T-helper 2 cell treated with Interferon-gamma antibody and Interleukin-4, amounts not matched to agents 100 ng/mL and 5 ng/mL, for 36 hours (primary cell): ENCODE results near the gene DUSP5. TPM values are rescaled to one million over a fixed set of nuclear protein-coding genes. Genes with fewer than 3 reads are reported as not detected.

Experiments
- intact Hi-C: fragments of 100-400 bp; cut with micrococcal nuclease; formaldehyde crosslinking; loops from one replicate; pipeline ENCODE4 v1.15.1; 2023
- total RNA-seq: library from RNA; stranded (reverse); gene quantifications from 2 replicates; pipeline ENCODE4 v1.2.3, GENCODE V29; 2022

The DUSP5 gene
- total RNA-seq, 1 donor from 2014 or later: 24.7 TPM

- intact Hi-C loops: no loop called here
Measured at GRCh38 chr10:110480387-110480786, 17.3 kb upstream of the DUSP5 start.

DNA sequence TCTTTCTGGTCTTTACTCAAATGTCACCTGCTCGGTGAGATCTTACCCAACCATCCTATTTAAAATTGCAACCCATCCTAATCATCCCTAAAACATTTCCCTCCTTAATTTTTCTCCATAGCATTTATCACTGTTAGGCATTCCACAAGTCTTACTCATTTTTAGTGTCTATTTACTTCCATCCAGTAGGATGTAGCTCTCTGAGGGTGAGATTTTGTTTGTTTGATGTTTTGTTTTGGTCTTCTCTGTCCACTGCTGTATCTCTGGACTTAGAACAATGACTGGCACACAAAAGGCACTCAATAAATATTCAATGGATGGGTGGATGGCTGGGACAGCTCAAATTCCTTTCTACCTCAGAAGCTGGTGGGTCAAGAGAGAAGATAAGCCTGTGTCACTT, 15.8 kb upstream of the DUSP5 start:
- intact Hi-C loops: no loop called here

GRCh38 chr10:110483633-110484032, 14.1 kb upstream of the DUSP5 start:
- intact Hi-C loops: no loop called here

DNA sequence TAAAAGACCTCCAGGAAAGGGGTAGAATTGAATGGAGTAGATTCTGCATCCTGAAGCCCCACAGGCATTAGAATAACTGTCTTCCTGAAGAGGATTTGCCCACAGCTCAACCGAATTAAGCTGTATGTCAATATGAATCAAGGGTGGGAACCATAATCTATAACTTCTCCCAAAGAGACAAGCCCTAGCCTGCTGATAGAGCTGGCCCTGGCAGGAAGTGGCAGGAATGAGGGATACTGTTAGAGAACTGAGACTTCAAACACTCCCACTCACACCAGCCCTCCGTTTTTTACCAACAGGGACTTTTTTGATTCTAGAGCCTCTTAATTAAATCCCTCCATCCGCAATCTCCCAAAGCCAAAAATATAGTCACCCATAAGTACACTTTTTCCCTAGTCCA, 12.2 kb upstream of the DUSP5 start:
- intact Hi-C loops: no loop called here

GRCh38 chr10:110486680-110487410, 10.9 kb upstream of the DUSP5 start:
- intact Hi-C loops: no loop called here

GRCh38 chr10:110487411-110488331, 10.0 kb upstream of the DUSP5 start:
- intact Hi-C loops: no loop called here

DNA sequence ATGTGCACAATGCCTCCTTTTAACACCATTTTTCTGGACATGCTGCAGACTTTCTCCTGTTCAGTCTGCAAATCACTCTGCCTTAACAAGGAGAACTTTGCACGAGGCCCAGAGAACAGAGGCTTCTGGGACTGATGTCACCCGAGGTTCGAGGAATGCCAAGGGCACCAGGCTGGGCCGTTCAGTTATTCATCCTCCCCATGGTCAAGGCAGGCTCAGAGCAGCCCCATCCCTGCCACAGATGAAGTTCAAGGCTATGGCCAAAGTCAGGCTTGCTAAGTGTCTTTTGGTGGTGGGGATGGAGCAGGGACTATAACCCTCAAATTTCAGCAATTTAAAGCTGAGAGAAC, 9.4 kb upstream of the DUSP5 start:
- intact Hi-C loops: no loop called here

- intact Hi-C loops: no loop called here
Measured at GRCh38 chr10:110488940-110489339, 8.8 kb upstream of the DUSP5 start.

GRCh38 chr10:110490640-110491039, 7.1 kb upstream of the DUSP5 start:
- intact Hi-C loops: no loop called here

DNA sequence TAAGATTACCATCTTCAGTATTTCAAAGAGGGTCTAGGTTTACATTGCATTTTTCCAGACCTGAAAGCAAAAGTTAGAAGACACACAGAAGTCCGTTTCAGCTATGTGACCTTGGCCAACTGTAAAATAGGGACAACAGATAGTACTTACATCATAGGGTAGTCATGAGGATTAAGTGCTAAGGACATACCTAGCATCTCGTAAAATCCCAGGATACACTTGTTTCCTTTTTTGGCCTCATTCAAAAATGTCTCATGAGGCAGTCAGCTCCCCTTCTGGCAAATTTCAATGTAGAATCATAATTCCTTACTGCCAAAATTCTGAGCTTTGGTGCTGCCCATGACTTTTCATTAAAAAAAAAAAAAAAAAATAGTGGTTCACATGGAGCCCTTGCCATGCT, 6.4 kb upstream of the DUSP5 start:
- intact Hi-C loops: no loop called here

- intact Hi-C loops: no loop called here
Measured at GRCh38 chr10:110492069-110492822, 5.5 kb upstream of the DUSP5 start.

DNA sequence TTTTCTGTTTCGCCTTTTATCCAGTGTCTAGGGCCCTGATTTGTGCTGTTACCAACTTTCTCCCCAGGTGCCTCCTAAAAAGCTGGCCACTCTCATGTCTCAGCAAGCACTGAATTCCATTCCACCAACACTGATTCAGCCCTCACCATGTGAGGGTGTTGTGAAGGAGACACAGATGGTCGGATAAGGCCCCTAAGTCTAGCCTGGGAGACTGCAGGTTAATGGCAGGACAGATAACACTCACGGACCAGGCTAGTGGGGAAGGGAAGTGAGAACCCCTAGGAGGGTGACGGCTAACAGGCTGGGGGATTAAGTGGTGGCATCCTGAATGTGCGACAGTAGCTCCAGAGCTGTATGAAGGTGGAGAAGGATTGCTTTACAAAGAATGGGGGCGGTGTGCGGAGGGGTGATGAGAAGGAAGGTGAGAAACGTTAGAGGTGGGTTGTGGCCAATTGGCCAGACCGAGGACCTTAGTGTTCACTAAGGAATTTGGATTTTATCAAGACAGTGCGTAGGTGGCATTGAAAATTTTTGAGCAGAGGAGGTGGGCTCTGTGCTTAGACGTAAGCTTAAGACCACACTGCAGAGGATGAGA, 3.8 kb upstream of the DUSP5 start:
- intact Hi-C loops: no loop called here

DNA sequence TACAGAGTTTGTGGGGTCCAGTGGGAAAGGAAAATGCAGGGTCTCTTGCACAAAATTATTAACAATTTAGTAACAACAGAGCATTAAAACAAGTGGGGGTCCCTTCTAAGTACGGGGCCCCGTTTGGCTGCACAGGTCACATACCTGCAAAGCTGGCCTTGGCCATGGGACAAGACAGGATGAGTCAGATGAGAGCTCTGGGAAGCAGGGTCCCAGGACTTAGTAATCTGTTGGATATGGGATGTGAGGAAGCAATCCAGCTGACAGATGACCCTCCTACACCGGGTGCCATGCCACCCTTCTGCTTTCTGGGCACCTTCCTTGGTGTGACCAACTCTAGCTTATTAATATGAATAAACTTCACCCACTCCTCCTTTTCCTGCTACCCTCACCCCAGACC, 3.2 kb upstream of the DUSP5 start:
- intact Hi-C loops: no loop called here

GRCh38 chr10:110495731-110496552, 1.8 kb upstream of the DUSP5 start:
- intact Hi-C loops: loop anchor here (2.0 to 5.0 kb wide), 3 partner anchors 271 to 429 kb away; no protein-coding TSS in a partner anchor

DNA sequence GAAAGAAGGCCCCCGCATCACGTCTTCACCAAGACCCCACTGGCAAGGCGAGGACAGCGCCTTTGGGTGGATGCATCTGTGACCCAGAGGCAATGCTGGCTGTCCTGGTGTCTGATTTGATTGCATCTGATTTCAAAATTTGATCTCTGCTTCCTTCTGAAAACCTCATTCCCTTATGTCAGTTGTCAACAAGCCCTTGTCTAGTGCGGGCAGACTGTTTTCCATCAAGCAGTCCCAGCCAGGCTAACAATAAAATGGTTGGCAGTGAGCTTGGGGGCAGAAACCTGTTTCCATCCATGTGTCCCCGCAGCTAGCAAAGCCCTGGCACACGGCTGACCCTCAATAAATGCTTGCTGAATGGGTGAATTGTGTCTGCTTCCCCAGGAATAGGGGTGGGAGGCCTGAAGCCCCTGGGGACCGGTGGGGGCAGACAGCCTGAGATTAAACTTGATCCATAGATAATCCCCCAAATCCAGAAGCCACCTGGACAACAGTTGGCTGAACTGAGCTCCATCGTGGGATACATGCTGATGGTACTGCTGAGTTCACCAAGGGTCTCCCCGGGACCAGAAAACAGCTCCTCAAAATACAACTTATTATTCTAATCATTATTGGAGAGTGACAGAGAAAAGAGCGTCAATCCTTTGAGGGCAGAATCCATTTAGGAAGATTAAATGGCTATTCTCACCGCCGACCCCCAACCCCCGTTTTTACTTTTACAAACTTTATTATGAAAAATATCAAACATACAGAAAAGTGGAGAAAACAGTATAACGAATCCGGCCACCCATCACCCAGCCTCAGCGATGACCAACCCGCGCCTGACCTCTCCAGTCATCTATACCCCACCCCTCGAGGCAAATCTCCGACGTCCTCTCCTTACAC, 912 bp upstream of the DUSP5 start:
- intact Hi-C loops: loop anchor here (1.0 to 5.0 kb wide), 11 partner anchors 40 to 489 kb away; partner anchors contain the start of genes ADD3, BBIP1, SHOC2 and SMC3

DNA sequence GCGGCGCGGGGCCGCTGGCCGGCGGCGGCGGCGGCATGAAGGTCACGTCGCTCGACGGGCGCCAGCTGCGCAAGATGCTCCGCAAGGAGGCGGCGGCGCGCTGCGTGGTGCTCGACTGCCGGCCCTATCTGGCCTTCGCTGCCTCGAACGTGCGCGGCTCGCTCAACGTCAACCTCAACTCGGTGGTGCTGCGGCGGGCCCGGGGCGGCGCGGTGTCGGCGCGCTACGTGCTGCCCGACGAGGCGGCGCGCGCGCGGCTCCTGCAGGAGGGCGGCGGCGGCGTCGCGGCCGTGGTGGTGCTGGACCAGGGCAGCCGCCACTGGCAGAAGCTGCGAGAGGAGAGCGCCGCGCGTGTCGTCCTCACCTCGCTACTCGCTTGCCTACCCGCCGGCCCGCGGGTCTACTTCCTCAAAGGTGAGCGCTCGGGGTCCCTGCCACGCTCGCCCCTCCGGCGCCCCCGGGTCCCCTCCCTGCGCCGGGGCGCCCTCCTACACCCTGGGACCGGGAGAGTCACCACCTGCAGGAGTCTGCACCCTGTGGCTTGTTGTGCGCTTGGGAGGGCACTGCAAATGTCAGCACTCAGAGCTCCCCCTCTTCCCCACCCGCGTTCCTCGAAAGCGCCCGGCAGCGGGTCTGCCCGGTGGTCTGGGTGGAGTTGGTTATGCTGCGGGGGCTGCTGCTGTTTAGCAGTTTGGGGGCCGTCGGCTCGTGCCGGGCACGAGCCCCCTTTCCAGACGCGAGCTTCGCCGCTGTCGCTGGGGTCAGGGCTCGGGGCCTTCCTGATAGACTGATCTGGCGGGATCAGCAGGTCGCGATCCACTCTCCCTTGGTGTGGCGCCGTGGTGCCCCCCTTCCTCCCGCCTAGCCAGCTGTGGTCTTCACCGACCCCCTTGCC, 627 bp downstream of the DUSP5 start:
- intact Hi-C loops: loop anchor here (5.0 kb wide), 1 partner anchor 431 kb away; no protein-coding TSS in a partner anchor

DNA sequence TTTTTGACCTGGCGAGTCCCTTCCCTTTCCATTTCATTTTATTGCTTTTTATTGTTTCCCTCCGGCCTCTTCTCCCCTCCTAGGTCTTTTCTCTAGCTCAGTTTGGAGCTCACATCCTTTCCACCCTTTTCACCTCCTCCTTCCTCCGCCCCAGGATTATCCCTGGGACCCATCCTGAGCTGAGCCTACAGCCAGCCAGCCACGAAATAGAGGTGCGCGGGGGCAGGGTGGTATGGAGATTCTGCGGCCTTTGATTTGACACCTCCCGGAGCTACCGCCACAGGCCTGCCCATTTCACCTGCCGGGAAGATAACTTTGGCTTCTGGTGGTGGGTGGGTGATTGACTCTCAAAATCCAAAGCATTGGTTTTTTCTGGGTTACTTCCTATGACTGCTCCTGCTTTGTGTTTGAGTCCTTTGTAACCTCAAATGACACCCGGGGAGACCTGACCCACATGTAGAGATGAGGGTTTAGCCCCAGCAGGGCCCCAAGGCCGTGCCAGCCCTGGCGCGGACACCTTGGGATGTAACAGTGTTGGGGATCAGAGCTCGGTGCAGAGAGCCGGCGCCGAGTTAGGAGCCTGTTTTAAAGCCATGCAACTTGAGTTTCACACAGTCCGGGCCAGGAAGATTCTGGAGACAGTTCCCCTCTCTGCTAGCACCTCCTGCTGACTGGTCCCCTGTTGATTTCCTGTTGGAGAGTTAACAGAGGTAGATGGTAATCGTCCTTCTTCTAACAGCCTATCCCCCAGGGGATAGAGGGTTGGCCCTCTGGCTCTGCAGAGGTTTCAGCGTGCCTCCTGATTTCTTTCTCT, 1.5 kb downstream of the DUSP5 start:
- intact Hi-C loops: loop anchor here (5.0 kb wide), 1 partner anchor 432 kb away; no protein-coding TSS in a partner anchor
